Thoracic aorta (tissue), 2 donors: Measurements from ENCODE around the gene SMG7. TPM values are rescaled to one million over a fixed set of nuclear protein-coding genes. Genes with fewer than 3 reads are reported as not detected.

ENCODE experiments used
- ATAC-seq: fragments of 150-250 bp; one replicate; pipeline ENCODE4 v1.8.0; 2017; ENCODE audit warnings: low read depth; ENCODE audit not compliant: insufficient number of reproducible peaks, low FRiP score
- DNase-seq: peaks from one replicate; pipeline ENCODE4 v3.0.0-alpha.2; 2020; ENCODE audit warnings: low spot score
- H3K27ac ChIP-seq, 2 donors: fragments of 200-600 bp; sonication (generic); 1 replicate in 1 of 2; 2 replicates in 1 of 2; pipeline ENCODE4 v1.5.1; 2016; ENCODE audit warnings: mild to moderate bottlenecking in 2 of 2, moderate library complexity in 2 of 2
- H3K27me3 ChIP-seq: fragments of 200-600 bp; sonication (generic); replicated peaks from 2 replicates; pipeline ENCODE4 v1.6.0; 2016; ENCODE audit warnings: mild to moderate bottlenecking; ENCODE audit not compliant: insufficient read depth
- H3K36me3 ChIP-seq: fragments of 200-600 bp; sonication (generic); one replicate; pipeline ENCODE4 v1.5.1; 2016
- H3K4me1 ChIP-seq, 2 donors: fragments of 200-600 bp; sonication (generic); 1 replicate in 1 of 2; 2 replicates in 1 of 2; pipeline versions ENCODE4 v1.5.1 to v1.6.0; 2016; ENCODE audit warnings: low read depth in 2 of 2, mild to moderate bottlenecking in 1 of 2; ENCODE audit not compliant: control insufficient read depth in 1 of 2
- H3K4me3 ChIP-seq: fragments of 200-600 bp; sonication (generic); 2 replicates; pipeline ENCODE4 v1.5.1; 2016; ENCODE audit warnings: mild to moderate bottlenecking
- H3K9me3 ChIP-seq: fragments of 200-600 bp; sonication (generic); 2 replicates; pipeline ENCODE4 v1.5.1; 2016
- CTCF ChIP-seq: fragments of 200-600 bp; sonication (generic); IDR thresholded peaks from one replicate; pipeline ENCODE4 v1.5.1; 2019; ENCODE audit warnings: antibody characterized with exemption
- total RNA-seq, 2 donors: library from RNA; depleted of rRNA; stranded (reverse); fragments of >200 nt; gene quantifications; one replicate each; pipeline versions ENCODE4 v1.1.0 to v1.2.3, GENCODE V29; 2016

SMG7 gene
- total RNA-seq, 2 donors from 2014 or later: 29.8 to 41.9 TPM

DNA sequence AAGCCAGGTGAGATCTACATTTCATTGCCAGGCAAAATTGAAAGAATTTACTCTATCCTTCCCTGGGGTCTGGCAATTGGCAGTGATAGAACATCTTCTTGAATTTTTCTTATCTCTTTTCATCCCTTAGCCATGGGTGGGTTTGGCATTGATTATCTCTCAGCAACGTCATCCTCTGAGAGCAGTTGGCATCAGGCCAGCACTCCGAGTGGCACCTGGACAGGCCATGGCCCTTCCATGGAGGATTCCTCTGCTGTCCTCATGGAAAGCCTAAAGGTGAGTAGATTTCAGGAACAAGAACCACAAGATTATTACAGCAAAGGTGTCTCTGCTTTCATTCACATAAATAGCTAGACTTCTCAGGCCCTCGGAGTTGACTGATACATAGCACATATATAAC lies 78.6 kb downstream of the SMG7 start:
- no peak for TF ChIP-seq CTCF
- no peak for DNase-seq
- peaks cover 31% of the 10 kb centered on the region for H3K36me3 ChIP-seq

GRCh38 chr1:183551924-183552323 lies 79.6 kb downstream of the SMG7 start:
- DNase-seq (no peak), ATAC-seq (no peak)
- no peak for TF ChIP-seq CTCF
- no peaks in the 10 kb centered on the region for H3K27me3 ChIP-seq
- H3K9me3 ChIP-seq: no peaks in the 10 kb centered on the region
- no peaks in the 10 kb centered on the region for H3K4me1 ChIP-seq
- no peak overlapping the region for H3K4me3 ChIP-seq
- no peak overlapping the region for H3K27ac ChIP-seq
- H3K36me3 ChIP-seq: peaks cover 31% of the 10 kb centered on the region

More for the DNA sequence above, 78.6 kb downstream of the SMG7 start:
- H3K27me3 ChIP-seq: no peaks in the 10 kb centered on the region
- no peak for ATAC-seq
- H3K9me3 ChIP-seq: no peaks in the 10 kb centered on the region
- no peak overlapping the region for H3K27ac ChIP-seq
- H3K4me1 ChIP-seq: no peaks in the 10 kb centered on the region
- no peak overlapping the region for H3K4me3 ChIP-seq

GRCh38 chr1:183552441-183552840 lies 80.1 kb downstream of the SMG7 start:
- no peak overlapping the region for H3K27ac ChIP-seq
- no peaks in the 10 kb centered on the region for H3K27me3 ChIP-seq
- H3K4me1 ChIP-seq: no peaks in the 10 kb centered on the region
- H3K4me3 ChIP-seq: no peak overlapping the region
- peaks cover 36% of the 10 kb centered on the region for H3K36me3 ChIP-seq
- no peak for TF ChIP-seq CTCF
- no peaks in the 10 kb centered on the region for H3K9me3 ChIP-seq
- no peak for ATAC-seq
- no peak for DNase-seq

DNA sequence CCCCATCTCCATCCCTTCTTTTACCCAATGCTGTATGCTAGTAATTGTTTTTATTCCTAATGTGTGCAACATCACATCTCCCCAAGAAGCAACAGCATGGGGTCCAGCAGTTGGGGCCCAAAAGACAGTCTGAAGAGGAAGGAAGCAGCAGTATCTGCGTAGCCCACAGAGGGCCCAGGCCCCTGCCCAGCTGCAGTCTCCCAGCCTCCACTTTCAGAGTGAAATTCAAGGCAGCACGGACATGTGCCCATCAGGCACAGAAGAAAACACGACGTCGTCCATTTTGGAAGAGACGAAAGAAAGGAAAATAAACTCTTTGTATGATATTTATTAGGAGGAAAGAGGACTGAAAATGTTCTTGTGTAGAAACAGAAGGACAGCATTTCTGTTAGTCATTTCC lies 80.6 kb downstream of the SMG7 start:
- Histone ChIP-seq H3K36me3 (peaks cover 36% of the 10 kb centered on the region), H3K4me1 (no peaks in the 10 kb centered on the region), H3K27ac (no peak overlapping the region), H3K4me3 (no peak overlapping the region), H3K9me3 (no peaks in the 10 kb centered on the region), H3K27me3 (no peaks in the 10 kb centered on the region)
- ATAC-seq: no peak
- no peak for DNase-seq
- no peak for TF ChIP-seq CTCF

GRCh38 chr1:183553331-183553730 lies 81.0 kb downstream of the SMG7 start:
- no peaks in the 10 kb centered on the region for H3K9me3 ChIP-seq
- no peaks in the 10 kb centered on the region for H3K27me3 ChIP-seq
- H3K27ac ChIP-seq: no peak overlapping the region
- no peak overlapping the region for H3K4me3 ChIP-seq
- H3K36me3 ChIP-seq: peaks cover 36% of the 10 kb centered on the region
- no peak for TF ChIP-seq CTCF
- DNase-seq: no peak
- ATAC-seq: no peak
- H3K4me1 ChIP-seq: no peaks in the 10 kb centered on the region
